Gastroesophageal sphincter (tissue), 4 donors: ENCODE results near the gene CMIP. TPM values are rescaled to one million over a fixed set of nuclear protein-coding genes. Genes with fewer than 3 reads are reported as not detected.

Experiments used
- ATAC-seq: fragments of 150-250 bp; one replicate; pipeline ENCODE4 v1.9.1; 2016; ENCODE audit warnings: mild to moderate bottlenecking, moderate library complexity
- H3K27ac ChIP-seq, 4 donors: fragments of 200-600 bp; sonication (generic) in 3 of 4; 1 replicate in 3 of 4; 2 replicates in 1 of 4; pipeline ENCODE4 v1.5.1; 2016 to 2019
- H3K27me3 ChIP-seq: fragments of 200-600 bp; sonication (generic); one replicate; pipeline ENCODE4 v1.5.1; 2019
- H3K36me3 ChIP-seq, 2 donors: fragments of 200-600 bp; sonication (generic); one replicate each; pipeline ENCODE4 v1.5.1; 2019; ENCODE audit warnings: control low read depth in 1 of 2
- H3K4me1 ChIP-seq, 3 donors: fragments of 200-600 bp; sonication (generic); 1 replicate in 2 of 3; 2 replicates in 1 of 3; pipeline ENCODE4 v1.5.1; 2016 to 2019; ENCODE audit warnings: control low read depth in 2 of 3
- H3K4me3 ChIP-seq, 2 donors: fragments of 200-600 bp; sonication (generic); one replicate each; pipeline ENCODE4 v1.5.1; 2019; ENCODE audit warnings: mild to moderate bottlenecking in 1 of 2, moderate library complexity in 1 of 2
- H3K9me3 ChIP-seq, 3 donors: fragments of 200-600 bp; sonication (generic); one replicate each; pipeline ENCODE4 v1.5.1; 2017 to 2019; ENCODE audit warnings: control low read depth in 2 of 3
- EP300 ChIP-seq: sonication (generic); formaldehyde crosslinking; IDR thresholded peaks from one replicate; pipeline ENCODE4 v1.6.1; 2017; ENCODE audit warnings: antibody characterized with exemption, mild to moderate bottlenecking
- POLR2A ChIP-seq, 2 donors: fragments of 450-650 bp; IDR thresholded peaks; one replicate each; pipeline ENCODE4 v1.6.1; 2017; ENCODE audit warnings: antibody characterized with exemption in 2 of 2, mild to moderate bottlenecking in 2 of 2, moderate library complexity in 1 of 2
- POLR2AphosphoS5 ChIP-seq: sonication (generic); formaldehyde crosslinking; IDR thresholded peaks from one replicate; pipeline ENCODE4 v1.6.1; 2017; ENCODE audit warnings: antibody characterized with exemption
- whole genome bisulfite sequencing, 2 donors: methylation state at CpG; one replicate each; pipeline ENCODE4 v1.1.5; 2018; ENCODE audit warnings: low coverage in 1 of 2; 5-methylcytosine and 5-hydroxymethylcytosine counted together
- small RNA-seq, 4 donors: library from RNA; depleted of rRNA; stranded (forward); fragments of <200 nt; gene quantifications; one replicate each; pipeline ENCODE3, GENCODE V24; 2016
- total RNA-seq, 4 donors: library from RNA; depleted of rRNA; stranded (reverse); fragments of >200 nt; gene quantifications; one replicate each; pipeline ENCODE4 v1.1.0, GENCODE V29; 2016
- TF ChIP-seq, protein P1 (sequence below), 4 experiments: fragments of 200-600 bp in 2 of 4; fragments of 450-650 bp in 2 of 4; sonication (generic) in 1 of 4; IDR thresholded peaks; one replicate each; pipeline ENCODE4 v1.5.1; 2017 to 2019; ENCODE audit warnings: antibody characterized with exemption in 4 of 4, mild to moderate bottlenecking in 2 of 4, moderate library complexity in 2 of 4

CMIP gene
- total RNA-seq, 4 donors from 2014 or later, result 13.4 to 24.0 (median 19.2) TPM

DNA sequence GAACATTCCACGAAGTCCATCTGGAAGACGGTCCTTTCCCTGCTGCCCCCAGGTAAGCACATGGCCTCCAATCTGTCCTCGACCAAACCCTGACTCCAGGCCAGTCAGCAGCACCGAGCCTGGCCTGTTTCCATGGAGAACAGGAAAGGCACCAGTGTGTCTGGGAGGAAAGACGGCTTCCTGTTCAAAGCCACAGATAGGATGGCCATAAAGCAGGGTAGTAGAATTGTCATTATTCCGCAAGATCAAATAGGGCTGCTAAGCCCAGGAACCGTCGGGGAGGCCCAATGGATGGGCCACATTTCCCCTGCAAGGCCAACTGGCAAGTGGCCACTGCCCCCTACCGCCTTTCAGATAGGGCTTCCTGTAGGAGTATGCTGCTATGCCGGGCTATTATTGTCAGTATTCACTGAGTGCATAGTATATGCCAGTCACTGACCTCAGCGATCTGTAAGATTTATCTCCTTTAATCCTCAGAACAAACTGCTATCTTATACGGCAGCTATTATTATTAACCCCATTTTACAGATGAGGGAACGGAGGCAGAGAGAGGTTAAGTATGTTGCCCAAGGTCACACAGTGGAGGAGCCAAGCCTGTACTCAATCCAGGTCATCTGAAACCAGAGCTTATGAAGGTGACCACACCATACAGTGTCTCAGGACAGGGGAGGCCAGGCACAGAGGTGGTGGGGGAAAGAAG lies 311.5 kb downstream of the CMIP start:
- ATAC-seq, result peak; percentile 54
- TF ChIP-seq POLR2AphosphoS5 (no peak), POLR2A (IDR thresholded peaks at IDR 0.05) (no peak), EP300 (no peak)
- TF ChIP-seq, protein P1, sequence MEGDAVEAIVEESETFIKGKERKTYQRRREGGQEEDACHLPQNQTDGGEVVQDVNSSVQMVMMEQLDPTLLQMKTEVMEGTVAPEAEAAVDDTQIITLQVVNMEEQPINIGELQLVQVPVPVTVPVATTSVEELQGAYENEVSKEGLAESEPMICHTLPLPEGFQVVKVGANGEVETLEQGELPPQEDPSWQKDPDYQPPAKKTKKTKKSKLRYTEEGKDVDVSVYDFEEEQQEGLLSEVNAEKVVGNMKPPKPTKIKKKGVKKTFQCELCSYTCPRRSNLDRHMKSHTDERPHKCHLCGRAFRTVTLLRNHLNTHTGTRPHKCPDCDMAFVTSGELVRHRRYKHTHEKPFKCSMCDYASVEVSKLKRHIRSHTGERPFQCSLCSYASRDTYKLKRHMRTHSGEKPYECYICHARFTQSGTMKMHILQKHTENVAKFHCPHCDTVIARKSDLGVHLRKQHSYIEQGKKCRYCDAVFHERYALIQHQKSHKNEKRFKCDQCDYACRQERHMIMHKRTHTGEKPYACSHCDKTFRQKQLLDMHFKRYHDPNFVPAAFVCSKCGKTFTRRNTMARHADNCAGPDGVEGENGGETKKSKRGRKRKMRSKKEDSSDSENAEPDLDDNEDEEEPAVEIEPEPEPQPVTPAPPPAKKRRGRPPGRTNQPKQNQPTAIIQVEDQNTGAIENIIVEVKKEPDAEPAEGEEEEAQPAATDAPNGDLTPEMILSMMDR (IDR thresholded peaks at IDR 0.05), result no peak
- Histone ChIP-seq H3K36me3 (no peaks in the 10 kb centered on the region), H3K9me3 (no peaks in the 10 kb centered on the region), H3K27me3 (no peaks in the 10 kb centered on the region), H3K4me1 (peaks cover 0 to 16% (median 0%) of the 10 kb centered on the region in 3 donors), H3K27ac (peak overlapping the region in 1 of 4 donors; percentile 14), H3K4me3 (no peak overlapping the region)
- 67% methylated on average over 7 to 8 of the region's 13 CpGs for WGBS, 2 donors

DNA sequence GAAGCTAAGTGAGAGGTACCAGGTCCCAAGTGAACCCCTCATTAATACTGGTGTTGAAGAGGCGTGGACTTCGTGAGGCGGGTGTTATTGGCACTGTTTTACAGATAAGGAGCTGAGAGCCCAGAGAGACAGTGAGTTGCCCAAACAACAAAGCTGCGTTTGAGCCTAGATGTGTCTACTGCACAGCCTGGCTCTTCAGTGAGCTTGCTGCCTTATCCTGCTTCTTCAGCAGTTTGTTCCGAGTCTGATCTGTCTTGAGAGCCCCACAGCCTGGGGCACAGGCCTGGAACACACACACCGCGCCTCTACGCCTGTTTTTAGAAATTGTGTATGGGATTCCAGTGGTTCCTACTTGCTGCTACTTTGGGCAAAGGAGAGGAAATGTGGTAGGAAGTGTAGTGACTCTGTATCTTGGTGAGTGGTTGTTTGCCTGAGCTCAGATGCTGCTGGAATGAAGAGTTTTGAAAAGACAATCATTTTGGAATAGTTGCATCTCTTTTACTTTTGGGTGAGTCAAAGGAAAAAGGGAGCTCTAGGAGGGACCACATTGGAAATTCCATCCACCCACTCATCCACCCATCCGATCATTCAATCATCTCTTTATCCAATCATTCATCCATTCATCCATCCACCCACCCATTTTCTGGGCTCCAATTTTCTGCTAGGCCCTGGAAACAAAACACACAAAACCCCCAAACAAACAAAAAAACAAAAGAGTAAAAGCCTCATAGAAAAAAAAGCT lies 312.2 kb downstream of the CMIP start:
- no peaks in the 10 kb centered on the region for H3K27me3 ChIP-seq
- H3K9me3 ChIP-seq, result no peaks in the 10 kb centered on the region
- H3K4me3 ChIP-seq, result no peak overlapping the region
- WGBS, 2 donors, result 50 to 56% methylated on average over 2 to 9 of the region's 9 CpGs
- no peaks in the 10 kb centered on the region for H3K36me3 ChIP-seq
- H3K27ac ChIP-seq, result no peak overlapping the region
- peaks cover 0 to 15% (median 0%) of the 10 kb centered on the region in 3 donors for H3K4me1 ChIP-seq
- TF ChIP-seq EP300 (no peak), POLR2AphosphoS5 (no peak)
- TF ChIP-seq, protein P1 (IDR thresholded peaks at IDR 0.05), result no peak
- no peak for ATAC-seq

DNA sequence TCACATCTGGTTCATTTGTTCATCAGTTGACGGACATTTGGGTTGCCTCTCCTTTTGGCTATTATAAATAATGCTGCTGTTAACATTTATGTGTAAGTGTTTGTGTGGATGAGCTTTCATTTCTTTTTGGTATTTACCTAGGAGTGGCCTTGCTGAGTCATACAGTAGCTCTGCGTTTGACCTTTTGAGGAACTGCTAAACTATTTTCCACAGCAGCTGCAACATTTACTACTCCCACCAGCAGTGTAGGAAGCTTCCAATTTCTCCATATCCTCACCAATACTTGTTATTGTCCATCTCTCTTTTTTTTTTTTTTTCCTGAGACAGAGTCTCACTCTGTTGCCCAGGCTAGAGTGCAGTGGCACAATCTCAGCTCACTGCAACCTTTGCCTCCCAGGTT lies 313.8 kb downstream of the CMIP start:
- Histone ChIP-seq H3K9me3 (no peaks in the 10 kb centered on the region), H3K27ac (no peak overlapping the region), H3K4me1 (peaks cover 0 to 6% (median 0%) of the 10 kb centered on the region in 3 donors), H3K36me3 (no peaks in the 10 kb centered on the region), H3K4me3 (no peak overlapping the region), H3K27me3 (no peaks in the 10 kb centered on the region)
- WGBS, 2 donors, result 46 to 50% methylated on average over 2 of the region's 2 CpGs
- ATAC-seq, result no peak
- TF ChIP-seq, protein P1 (IDR thresholded peaks at IDR 0.05), result no peak
- no peak for TF ChIP-seq POLR2A (IDR thresholded peaks at IDR 0.05)
- TF ChIP-seq POLR2AphosphoS5, result no peak
- no peak for TF ChIP-seq EP300

Small RNA genes within 50 kb of the gene (small RNA-seq; reads per million reads assigned to genes)
- 0 to 0.37 (median 0.06) reads per million in 4 donors for gene MIR6504
- gene MIR7854, result 0 reads per million in 4 donors

Other genes starting within 250 kb of the CMIP start
- under 1 TPM in 2 of 4 donors, not detected in 2; 0.12 to 0.27 TPM for gene BCO1, start 206.1 kb upstream of the CMIP start, total RNA-seq
- 10 to 100 TPM; 12.9 to 15.7 (median 14.0) TPM for gene GAN, start 129.8 kb upstream of the CMIP start, total RNA-seq